Liver (tissue), 3 donors: ENCODE measurements around the gene ATP11C.

Experiments
- JUND ChIP-seq, 2 donors: IDR thresholded peaks; 2 replicates each; pipeline ENCODE4 v1.6.1; 2016; ENCODE audit warnings: antibody characterized with exemption in 2 of 2
- NR2F2 ChIP-seq: IDR thresholded peaks from 2 replicates; pipeline ENCODE4 v1.6.1; 2016; ENCODE audit warnings: antibody characterized with exemption
- RAD21 ChIP-seq, 2 donors: IDR thresholded peaks; 2 replicates each; pipeline ENCODE4 v1.6.1; 2016; ENCODE audit warnings: antibody characterized with exemption in 2 of 2, mild to moderate bottlenecking in 2 of 2
- TAF1 ChIP-seq: conservative IDR thresholded peaks from 2 replicates; pipeline ENCODE4 v1.6.1; 2016; ENCODE audit warnings: antibody characterized with exemption, mild to moderate bottlenecking
- TF ChIP-seq, protein P1 (sequence below): fragments of 150-350 bp; IDR thresholded peaks from 2 replicates; pipeline ENCODE4 v1.5.1; 2017; ENCODE audit warnings: improper control_type of control experiment, low read depth, low read length; ENCODE audit not compliant: missing input control
- TF ChIP-seq, protein P2 (sequence below): IDR thresholded peaks from 2 replicates; pipeline ENCODE4 v1.6.1; 2016; ENCODE audit warnings: antibody characterized with exemption, mild to moderate bottlenecking
- TF ChIP-seq, protein P3 (sequence below): IDR thresholded peaks from 2 replicates; pipeline ENCODE4 v1.6.1; 2016; ENCODE audit warnings: antibody characterized with exemption
- TF ChIP-seq, protein P4 (sequence below): IDR thresholded peaks from 2 replicates; pipeline ENCODE4 v1.6.1; 2016; ENCODE audit warnings: antibody characterized with exemption
- donor health status: healthy.
- donor health status: healthy.

DNA sequence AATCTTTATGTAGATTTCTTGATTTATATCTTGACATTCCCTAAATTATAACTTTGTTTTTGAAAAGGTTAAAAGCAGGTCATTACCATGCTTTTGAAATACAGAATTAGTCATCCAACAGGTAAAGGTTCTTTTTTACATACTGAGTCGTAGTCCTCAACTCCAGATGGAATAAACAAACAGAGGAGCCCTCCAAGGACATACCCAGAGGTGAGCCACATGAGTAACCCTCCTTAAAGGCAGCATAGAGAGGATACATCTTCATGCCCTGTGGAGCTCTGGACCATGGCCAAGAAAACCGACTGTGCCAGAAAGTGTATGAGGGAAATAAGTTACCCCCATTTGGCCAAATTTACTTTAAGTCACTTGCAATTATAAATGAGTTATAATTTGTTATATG lies 129.6 kb downstream of the ATP11C start:
- TF ChIP-seq NR2F2 (no peak), JUND (IDR thresholded peaks at IDR 0.05) (no peak), RAD21 (IDR thresholded peaks at IDR 0.05) (no peak), TAF1 (no peak)
- TF ChIP-seq, protein P1, sequence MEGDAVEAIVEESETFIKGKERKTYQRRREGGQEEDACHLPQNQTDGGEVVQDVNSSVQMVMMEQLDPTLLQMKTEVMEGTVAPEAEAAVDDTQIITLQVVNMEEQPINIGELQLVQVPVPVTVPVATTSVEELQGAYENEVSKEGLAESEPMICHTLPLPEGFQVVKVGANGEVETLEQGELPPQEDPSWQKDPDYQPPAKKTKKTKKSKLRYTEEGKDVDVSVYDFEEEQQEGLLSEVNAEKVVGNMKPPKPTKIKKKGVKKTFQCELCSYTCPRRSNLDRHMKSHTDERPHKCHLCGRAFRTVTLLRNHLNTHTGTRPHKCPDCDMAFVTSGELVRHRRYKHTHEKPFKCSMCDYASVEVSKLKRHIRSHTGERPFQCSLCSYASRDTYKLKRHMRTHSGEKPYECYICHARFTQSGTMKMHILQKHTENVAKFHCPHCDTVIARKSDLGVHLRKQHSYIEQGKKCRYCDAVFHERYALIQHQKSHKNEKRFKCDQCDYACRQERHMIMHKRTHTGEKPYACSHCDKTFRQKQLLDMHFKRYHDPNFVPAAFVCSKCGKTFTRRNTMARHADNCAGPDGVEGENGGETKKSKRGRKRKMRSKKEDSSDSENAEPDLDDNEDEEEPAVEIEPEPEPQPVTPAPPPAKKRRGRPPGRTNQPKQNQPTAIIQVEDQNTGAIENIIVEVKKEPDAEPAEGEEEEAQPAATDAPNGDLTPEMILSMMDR = no peak
- TF ChIP-seq, protein P2, sequence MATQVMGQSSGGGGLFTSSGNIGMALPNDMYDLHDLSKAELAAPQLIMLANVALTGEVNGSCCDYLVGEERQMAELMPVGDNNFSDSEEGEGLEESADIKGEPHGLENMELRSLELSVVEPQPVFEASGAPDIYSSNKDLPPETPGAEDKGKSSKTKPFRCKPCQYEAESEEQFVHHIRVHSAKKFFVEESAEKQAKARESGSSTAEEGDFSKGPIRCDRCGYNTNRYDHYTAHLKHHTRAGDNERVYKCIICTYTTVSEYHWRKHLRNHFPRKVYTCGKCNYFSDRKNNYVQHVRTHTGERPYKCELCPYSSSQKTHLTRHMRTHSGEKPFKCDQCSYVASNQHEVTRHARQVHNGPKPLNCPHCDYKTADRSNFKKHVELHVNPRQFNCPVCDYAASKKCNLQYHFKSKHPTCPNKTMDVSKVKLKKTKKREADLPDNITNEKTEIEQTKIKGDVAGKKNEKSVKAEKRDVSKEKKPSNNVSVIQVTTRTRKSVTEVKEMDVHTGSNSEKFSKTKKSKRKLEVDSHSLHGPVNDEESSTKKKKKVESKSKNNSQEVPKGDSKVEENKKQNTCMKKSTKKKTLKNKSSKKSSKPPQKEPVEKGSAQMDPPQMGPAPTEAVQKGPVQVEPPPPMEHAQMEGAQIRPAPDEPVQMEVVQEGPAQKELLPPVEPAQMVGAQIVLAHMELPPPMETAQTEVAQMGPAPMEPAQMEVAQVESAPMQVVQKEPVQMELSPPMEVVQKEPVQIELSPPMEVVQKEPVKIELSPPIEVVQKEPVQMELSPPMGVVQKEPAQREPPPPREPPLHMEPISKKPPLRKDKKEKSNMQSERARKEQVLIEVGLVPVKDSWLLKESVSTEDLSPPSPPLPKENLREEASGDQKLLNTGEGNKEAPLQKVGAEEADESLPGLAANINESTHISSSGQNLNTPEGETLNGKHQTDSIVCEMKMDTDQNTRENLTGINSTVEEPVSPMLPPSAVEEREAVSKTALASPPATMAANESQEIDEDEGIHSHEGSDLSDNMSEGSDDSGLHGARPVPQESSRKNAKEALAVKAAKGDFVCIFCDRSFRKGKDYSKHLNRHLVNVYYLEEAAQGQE = no peak
- TF ChIP-seq, protein P3, sequence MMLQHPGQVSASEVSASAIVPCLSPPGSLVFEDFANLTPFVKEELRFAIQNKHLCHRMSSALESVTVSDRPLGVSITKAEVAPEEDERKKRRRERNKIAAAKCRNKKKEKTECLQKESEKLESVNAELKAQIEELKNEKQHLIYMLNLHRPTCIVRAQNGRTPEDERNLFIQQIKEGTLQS = no peak
- TF ChIP-seq, protein P4, sequence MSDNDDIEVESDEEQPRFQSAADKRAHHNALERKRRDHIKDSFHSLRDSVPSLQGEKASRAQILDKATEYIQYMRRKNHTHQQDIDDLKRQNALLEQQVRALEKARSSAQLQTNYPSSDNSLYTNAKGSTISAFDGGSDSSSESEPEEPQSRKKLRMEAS = no peak
